ENCODE data around the gene TMEM86A.
"Not testable (repeated sequence)": the region's sequence is repeated elsewhere in the genome, so short reads cannot be mapped to it uniquely, and the experiment has no call there.

TMEM86A gene

GRCh38 chr11:18698341-18699268 is at the start of gene TMEM86A:
Gene TMEM86A (plus strand): TSS chr11:18698779. CDS start chr11:18698887, 108 bp downstream.
- DNase-seq, result peak; percentile 92

DNA sequence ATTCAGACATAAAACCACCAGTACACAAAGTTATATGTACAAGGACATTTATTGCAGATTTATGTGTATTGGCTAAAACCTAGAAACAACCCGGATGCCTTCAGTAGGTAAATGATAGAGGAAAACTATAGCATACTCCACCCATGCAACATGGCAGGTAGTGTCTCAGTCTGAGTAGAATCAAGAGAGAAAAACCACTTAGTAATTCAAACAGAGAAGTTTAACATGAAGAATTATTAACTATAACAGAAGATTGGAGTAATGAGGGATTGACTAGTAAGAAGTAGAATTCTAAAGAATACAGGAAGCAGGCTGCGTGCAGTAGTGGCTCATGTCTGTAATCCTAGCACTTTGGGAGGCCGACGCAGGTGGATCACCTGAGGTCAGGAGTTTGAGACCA is 48.2 kb upstream of the TMEM86A start:
- no peak for DNase-seq

- peak; percentile 86 for DNase-seq
These were observed 47.6 kb upstream of the TMEM86A start for GRCh38 chr11:18650859-18651557.

GRCh38 chr11:18657673-18658072 is 40.9 kb upstream of the TMEM86A start:
- DNase-seq, result no peak

- not testable (repeated sequence) for DNase-seq
These were observed 33.2 kb upstream of the TMEM86A start for GRCh38 chr11:18665353-18665872.

DNA sequence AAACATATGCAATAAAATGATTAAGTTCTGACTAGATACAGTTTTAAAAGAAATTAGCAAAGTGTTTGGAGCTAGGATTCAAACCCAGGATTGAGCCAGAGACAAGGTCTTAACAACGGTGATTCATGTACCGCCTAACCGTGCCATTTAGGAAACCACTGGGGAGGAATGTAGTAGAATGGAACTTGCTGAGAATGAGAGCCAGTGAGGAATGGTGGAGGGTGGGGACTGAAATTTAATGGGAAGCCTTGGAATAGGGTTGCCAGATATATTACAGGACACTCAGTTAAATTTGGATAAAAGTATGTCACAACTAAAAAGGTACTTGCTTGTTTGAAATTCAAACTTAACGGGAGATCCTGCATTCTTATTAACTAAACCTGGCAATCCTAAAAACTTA is 30.4 kb upstream of the TMEM86A start:
- no peak for DNase-seq

DNA sequence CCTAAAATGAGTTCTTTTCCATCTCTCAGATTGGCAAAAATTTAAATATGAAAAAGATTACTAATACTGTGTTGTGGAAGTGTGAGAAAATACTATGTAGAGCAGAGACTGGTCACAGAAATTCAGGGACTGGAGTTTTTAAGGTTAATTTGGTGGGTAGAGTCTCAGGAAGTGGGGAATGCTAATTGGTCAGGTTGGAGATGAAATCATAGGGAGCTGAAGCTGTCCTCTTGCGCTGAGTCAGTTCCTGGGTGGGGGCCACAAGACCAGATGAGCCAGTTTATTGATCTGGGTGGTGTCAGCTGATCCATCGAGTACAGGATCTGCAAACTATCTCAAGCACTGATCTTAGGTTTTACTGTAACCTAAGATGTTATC is 29.4 kb upstream of the TMEM86A start:
- no peak for DNase-seq

DNA sequence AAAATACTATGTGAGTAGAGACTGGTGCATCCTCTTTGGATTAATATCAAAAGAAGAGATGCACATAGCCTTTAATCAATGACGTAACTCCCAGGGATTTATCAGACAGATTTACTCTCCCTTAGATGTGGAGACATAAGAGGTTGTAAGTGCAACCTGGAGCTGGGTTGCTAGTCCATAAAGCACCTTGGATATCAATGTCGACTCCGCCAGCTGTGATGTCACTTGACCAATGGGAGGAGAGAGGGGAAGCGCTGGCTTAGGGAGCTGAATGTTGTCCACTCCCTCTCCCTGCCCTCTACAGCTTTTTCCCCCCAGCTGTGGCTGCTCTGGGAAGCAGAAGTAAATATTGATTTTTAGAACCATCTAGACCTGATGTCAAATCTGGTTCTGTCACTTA is 28.9 kb upstream of the TMEM86A start:
- no peak for DNase-seq

DNA sequence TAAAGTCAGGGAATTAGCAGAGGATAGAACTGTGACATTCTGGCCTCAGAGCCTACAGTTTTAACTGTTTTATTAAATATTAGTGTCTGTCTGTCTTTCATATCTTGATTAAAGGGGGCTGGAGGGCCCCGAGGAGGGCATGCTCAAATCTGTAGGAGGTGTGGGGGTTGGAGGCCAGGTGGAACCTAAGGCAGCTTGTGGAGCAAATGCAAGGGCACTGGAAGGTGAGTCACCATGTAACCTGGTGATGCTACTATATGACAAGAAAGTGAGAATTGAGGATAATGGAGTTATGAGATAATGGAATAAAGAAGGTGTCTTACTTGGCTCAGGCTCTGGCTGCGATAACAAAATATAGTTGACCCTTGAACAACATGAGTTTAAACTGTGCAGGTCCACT is 27.3 kb upstream of the TMEM86A start:
- no peak for DNase-seq

DNA sequence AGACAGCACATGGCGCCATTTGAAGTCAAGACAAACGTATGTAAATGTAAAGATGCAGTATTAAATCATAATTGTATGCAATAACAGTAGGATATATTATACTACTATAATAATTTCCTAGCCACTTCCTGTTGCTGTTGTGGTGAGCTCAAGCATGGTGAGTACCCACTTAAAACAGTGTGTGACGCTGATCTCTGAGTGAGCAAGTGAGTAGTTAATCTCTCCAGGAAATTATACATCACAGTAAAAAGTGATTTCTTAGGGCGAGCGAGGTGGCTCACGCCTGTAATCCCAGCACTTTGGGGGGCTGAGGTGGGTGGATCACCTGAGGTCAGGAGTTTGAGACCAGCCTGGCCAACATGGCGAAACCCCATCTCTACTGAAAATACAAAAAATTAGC is 26.4 kb upstream of the TMEM86A start:
- DNase-seq, result peak; percentile 51

- no peak for DNase-seq
These were observed 21.8 kb upstream of the TMEM86A start for GRCh38 chr11:18676803-18677202.

- no peak for DNase-seq
These were observed 21.0 kb upstream of the TMEM86A start for GRCh38 chr11:18677560-18677959.

DNA sequence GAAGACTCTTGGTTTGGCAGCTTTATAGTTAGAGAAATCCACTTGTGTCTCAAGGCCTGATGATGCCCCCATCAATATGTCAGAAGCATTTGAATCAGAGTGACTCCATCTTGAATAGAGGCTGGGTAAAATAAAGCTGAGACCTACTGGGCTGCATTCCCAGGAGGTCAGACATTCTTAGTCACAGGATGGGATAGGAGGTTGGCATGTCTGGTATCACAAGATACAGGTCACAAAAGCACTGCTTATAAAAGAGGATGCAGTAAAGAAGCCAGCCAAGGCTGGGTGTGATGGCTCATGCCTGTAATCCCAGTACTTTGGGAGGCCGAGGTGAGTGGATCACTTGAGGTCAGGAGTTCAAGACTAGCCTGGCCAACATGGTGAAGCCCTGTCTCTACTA is 16.6 kb upstream of the TMEM86A start:
- DNase-seq, result not testable (repeated sequence)

- DNase-seq, result no peak
These were observed 16.1 kb upstream of the TMEM86A start for GRCh38 chr11:18682466-18682865.

DNA sequence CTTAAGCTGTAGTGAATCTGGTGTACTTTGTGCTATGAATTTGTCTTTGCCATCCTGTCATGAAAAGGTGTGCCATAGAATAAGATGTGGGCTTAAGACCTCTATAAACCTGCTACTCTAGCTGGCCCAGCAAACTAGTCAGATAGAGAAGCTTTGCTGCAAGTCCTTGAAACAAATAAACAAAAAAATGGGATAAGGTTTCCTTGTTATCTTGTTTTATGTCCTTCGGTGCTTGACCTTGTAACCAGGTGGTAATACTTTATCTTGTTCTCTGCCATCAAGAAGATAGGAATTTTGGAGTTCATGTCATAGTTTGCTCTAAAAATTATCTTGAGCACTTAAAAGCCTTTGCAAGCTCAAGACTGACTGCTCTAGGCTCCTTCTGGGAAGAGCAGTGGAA is 14.3 kb upstream of the TMEM86A start:
- no peak for DNase-seq

DNA sequence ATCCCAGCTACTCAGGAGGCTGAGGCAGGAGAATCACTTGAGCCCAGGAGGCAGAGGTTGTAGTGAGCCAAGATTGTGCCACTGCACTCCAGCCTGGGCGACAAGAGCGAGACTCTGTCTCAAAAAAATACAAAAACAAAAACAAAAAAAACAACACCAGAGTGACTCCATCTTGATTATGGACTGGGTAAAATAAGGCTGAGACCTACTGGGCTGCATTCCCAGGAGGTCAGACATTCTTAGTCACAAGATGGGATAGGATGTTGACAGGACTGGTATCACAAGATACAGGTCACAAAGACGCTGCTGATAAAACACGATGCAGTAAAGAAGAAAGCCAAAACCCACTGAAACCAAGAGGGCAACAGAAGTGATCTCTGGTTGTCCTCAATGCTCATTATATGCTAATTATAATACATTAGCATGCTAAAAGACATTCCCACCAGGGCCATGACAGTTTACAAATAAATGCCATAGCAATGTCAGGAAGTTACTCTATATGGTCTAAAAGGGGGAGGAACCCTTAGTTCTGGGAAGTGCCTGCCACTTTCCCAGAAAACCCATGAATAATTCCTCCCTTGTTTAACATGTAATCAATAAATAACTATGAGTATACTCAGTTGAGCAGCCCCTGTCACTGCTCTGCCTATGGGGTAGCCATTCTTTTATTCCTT is 7.0 kb upstream of the TMEM86A start:
- DNase-seq, result not testable (repeated sequence)

DNA sequence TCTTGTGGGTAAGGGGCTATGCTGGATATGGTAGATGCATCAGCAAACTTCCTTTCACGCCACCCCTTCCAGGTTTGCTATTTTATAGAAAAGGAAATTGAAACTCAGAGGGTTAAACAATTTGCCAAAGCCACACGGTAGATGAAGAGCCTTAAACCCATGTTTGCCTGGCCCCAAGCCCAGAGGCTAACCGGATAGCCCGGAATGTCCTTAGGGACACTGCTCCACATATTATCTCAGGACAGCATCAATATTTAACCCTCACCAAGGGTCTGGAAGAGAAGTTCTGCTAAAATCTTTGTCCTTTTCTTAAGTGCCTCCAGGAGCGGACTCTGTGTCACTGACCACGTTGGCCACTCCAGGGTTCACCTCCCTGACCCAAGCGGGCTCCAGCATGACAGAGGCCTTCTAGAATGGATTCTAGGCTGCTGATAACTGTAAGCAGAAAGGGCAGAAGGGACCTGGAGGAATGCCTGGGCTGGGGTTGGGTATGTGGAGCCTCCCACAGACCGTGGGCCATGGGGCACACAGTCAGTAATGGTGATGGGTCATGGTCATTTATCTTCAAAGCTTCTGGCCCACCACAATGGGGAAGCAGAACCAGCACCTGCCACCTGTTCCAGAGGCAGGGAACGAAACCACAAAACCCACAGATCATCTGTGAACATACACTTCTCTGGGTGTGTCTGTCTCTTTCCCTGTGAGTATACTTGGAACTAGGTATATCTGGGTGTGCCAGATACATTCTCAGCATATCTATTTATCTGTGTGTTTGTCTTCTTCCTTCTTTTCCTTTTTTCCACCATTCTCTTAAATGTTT is 5.4 kb upstream of the TMEM86A start:
- peak; percentile 59 for DNase-seq

DNA sequence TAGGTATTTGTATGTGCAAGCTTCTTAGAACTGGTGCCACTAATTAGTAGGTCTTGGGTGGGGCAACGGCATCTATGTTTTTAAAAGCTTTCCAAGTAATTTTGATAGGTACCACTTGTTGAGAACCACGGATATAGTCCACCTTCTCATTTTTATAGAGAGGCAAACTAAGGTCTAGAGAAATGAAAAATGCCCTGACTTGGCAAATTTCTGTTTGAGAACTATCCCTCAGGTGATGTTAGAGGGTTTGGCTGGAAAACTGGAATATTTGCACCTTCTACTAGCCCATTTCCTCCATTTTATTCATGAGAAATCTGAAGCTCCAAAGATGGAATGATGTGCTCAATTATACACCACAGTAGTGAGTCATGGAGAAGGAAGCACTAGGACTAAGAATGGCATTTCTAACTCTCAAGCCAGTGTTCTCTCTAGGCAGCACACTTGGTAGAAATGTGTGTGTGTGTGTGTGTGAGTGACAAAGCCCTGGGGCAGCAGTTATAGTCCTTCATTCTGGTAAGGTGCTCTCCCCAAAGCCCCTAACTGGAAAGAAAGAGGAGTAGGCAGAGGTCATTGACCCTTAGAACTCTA is 1.8 kb upstream of the TMEM86A start:
- no peak for DNase-seq

DNA sequence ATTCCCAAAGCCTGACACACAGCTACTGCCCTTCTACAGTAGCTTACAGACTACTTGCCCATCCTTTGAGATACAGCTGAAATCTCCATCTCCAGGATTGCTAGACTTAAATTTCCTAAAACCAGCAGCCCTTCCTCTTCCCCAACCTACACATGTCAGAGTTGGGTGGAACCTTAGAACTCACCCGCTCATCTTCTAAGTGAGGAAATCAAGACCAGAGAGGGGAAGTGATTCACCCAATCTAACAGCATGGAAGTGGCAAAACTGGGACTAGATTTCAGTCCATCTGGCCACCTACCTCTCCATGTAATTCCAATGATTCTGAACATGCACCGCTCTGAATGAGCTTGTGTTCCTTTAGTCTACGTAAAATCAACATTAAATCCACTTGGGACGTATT is 1.0 kb upstream of the TMEM86A start:
- DNase-seq, result no peak

GRCh38 chr11:18699269-18699596 is 654 bp downstream of the TMEM86A start:
- DNase-seq, result no peak

GRCh38 chr11:18699848-18700261 is 1.3 kb downstream of the TMEM86A start:
- no peak for DNase-seq

GRCh38 chr11:18700375-18700774 is 1.8 kb downstream of the TMEM86A start:
- no peak for DNase-seq
